Fibroblast of villous mesenchyme (primary cell): ENCODE results near the gene PRRG4. TPM values are rescaled to one million over a fixed set of nuclear protein-coding genes. Genes with fewer than 3 reads are reported as not detected.

Source experiments
- DNase-seq: peaks from one replicate; pipeline ENCODE4 v3.0.0-alpha.2; 2010; ENCODE audit warnings: low read depth
- H3K4me3 ChIP-seq: 2 replicates; pipeline ENCODE4 v1.5.1; 2011; ENCODE audit warnings: low read depth, mild to moderate bottlenecking, low read length
- CTCF ChIP-seq: IDR thresholded peaks from 2 replicates; pipeline ENCODE4 v1.5.1; 2012; ENCODE audit warnings: low read depth, mild to moderate bottlenecking, low read length; ENCODE audit not compliant: insufficient read depth
- total RNA-seq: library from RNA; depleted of rRNA; stranded (reverse); fragments of >200 nt; gene quantifications from 2 replicates; pipeline ENCODE4 v1.2.3, GENCODE V29; 2012

Gene PRRG4
- total RNA-seq, 1 donor, result under 0.01 TPM

GRCh38 chr11:32792948-32793475, 36.7 kb upstream of the PRRG4 start:
- peak; percentile 45 for DNase-seq
- H3K4me3 ChIP-seq, result no peak overlapping the region
- TF ChIP-seq CTCF, result peak; percentile 75

GRCh38 chr11:32794439-32794838, 35.3 kb upstream of the PRRG4 start, which contains the start of gene CCDC73:
Gene CCDC73 (minus strand): TSS chr11:32794662. CDS start chr11:32760243, 34,419 bp downstream.
- TF ChIP-seq CTCF, result no peak
- H3K4me3 ChIP-seq, result no peak within 1 kb of the TSS
- DNase-seq, result no peak

GRCh38 chr11:32796425-32796824, 33.3 kb upstream of the PRRG4 start:
- DNase-seq, result no peak
- TF ChIP-seq CTCF, result no peak

GRCh38 chr11:32809313-32809712, 20.4 kb upstream of the PRRG4 start:
- TF ChIP-seq CTCF, result peak; percentile 92
- H3K4me3 ChIP-seq, result no peak overlapping the region
- DNase-seq, result peak; percentile 79

More at GRCh38 chr11:32796425-32796824, 33.3 kb upstream of the PRRG4 start:
- no peak overlapping the region for H3K4me3 ChIP-seq

- TF ChIP-seq CTCF, result no peak
- DNase-seq, result no peak
- H3K4me3 ChIP-seq, result no peak overlapping the region
Measured at GRCh38 chr11:32817181-32817851, 12.4 kb upstream of the PRRG4 start.

GRCh38 chr11:32817852-32818183, 11.9 kb upstream of the PRRG4 start:
- DNase-seq, result no peak
- no peak for TF ChIP-seq CTCF

More at GRCh38 chr11:32817852-32818183, 11.9 kb upstream of the PRRG4 start:
- H3K4me3 ChIP-seq, result no peak overlapping the region
